GM18858 (cell line): ENCODE data around the gene SARNP.
"Not testable (repeated sequence)": the region's sequence is repeated elsewhere in the genome, so short reads cannot be mapped to it uniquely, and the experiment has no call there.

Source experiments
- ATAC-seq: cut with Tn5 transposase; IDR thresholded peaks from one replicate; pipeline ENCODE4 v1.9.1; 2021; ENCODE audit not compliant: unreplicated experiment

The SARNP gene, protein sequence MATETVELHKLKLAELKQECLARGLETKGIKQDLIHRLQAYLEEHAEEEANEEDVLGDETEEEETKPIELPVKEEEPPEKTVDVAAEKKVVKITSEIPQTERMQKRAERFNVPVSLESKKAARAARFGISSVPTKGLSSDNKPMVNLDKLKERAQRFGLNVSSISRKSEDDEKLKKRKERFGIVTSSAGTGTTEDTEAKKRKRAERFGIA

DNA sequence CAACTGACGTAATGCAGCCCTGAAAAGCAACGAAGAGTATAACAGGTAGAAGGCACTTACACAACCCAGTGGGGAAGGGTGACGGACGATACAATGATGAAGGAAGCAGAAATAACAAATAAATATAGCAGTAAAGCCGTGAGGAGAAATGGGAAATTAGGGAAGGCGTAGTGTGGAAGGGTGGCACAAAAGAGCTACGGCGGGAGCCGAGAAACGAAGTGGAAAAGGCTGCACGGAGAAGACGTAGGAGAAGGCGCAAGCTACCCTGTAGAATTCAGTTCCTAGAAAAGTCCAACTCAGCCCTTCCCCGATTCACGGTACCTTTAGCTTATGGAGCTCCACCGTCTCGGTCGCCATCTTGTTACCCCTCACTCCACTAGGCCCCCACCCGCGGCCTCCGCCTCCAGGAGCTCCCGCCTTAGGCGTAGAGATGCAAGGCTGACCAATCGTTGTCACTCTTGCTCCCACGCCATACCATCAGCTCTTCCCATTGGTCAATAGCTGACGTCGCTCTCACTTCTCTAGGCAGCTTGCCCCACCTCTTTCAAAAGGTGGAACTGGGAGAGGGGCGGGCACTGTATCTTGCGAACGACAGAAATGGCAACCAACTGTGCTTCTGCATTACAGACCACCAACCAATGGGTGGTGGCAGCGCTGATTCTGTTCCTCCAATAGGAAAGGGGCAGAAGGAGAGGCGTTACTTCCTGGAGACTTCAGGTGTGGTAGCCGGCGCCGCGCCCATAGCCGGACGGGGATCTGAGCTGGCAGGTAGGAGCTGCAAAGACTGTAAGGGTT, at the start of gene SARNP, which contains the start of gene ORMDL2:
Gene SARNP (minus strand): TSS at position 380 of the 795 bp plus-strand sequence. CDS start 23 bp downstream, at position 357.
Gene ORMDL2 (plus strand): TSS at position 697 of the 795 bp plus-strand sequence. CDS start 959 bp downstream, outside the sequence.
- ATAC-seq: peak; percentile 95

DNA sequence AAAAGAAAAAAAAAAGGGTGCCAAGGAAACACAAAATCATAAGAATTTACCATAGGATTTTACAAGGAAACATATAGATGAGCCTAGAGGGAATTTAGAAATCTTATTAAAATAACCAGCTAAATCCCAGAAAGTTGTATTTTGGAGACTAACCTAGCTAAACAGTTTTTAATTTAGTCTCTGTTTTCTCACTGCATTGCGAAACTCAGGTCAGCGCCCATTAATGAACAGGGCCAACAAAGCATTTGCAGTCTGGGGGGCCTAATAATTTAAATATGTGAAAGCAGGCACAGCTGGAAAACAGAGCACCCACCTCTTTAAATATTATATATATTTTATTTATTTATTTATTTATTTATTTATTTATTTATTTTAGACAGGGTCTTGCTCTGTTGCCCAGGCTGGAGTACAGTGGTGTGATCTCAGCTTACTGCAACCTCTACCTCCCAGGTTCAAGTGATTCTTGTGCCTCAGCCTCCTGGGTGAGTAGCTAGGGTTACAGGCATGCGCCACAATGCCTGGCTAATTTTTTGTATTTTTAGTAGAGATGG, 49.0 kb upstream of the SARNP start:
- not testable (repeated sequence) for ATAC-seq

DNA sequence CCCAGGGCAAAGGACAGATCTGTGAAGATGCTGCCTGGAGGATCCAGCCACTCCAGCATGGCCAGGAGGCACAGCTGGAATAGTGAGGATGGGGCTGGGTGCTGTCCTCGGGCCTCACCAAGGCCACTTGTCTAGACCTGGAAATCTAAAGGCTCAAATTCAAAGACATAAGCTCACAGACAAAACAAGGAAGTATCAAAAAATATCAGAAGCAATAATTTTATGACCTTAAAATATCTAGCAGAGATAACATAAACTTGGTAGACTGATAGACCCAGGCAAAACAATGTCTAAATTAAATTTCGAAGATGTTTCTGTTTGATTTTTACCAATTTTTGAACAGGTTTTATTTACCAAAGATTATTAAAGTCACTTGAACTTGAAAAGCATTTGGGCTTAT, 47.8 kb upstream of the SARNP start:
- ATAC-seq: no peak

DNA sequence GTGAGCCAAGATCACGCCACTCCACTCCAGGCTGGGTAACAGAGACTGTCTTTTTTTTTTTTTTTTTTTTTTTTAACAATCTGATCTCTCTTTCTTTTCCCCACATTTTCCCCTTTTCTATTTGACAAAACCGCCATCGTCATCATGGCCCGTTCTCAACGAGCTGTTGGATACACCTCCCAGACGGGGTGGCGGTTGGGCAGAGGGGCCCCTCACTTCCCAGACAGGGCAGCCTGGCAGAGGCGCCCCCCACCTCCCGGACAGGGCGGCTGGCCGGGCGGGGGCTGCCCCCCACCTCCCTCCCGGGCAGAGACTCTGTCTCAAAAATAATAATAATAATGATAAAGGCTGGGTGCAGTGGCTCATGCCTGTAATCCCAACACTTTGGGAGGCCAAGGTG, 45.4 kb upstream of the SARNP start:
- ATAC-seq: not testable (repeated sequence)

DNA sequence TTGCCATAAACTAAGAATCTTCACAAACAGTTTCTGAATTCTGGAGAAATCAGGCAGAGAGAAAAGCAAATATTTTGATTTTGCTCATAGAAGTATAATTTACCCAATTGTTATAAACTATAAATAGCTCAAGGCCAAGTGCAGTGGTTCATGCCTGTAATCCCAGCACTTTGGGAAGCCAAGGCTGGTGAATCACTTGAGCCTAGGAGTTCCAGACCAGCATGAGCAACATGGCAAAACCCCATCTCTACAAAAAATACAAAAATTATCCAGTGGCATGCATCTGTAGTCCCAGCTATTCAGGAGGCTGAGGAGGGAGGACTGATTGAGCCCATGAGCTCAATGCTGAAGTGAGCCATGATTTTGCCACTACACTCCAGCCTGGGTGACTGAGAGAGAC, 44.8 kb upstream of the SARNP start:
- no peak for ATAC-seq

DNA sequence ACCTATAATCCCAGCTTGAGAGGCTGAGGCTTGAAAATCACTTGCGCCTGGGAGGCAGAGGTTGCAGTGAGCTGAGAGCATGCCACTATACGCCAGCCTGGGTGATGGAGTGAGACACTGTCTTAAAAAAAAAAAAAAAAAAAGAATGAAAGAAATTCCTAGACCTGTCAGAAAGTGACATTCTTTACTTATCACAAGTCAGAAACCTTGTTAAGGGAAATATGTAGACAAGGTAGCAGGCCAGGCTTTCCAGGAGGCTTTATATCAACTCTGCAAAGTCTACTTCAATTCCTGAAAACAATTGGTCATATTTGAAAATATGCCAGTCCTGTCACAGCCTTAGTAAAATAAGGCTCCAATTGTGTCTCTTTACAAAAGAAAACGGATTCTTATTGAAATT, 44.3 kb upstream of the SARNP start:
- ATAC-seq: no peak

DNA sequence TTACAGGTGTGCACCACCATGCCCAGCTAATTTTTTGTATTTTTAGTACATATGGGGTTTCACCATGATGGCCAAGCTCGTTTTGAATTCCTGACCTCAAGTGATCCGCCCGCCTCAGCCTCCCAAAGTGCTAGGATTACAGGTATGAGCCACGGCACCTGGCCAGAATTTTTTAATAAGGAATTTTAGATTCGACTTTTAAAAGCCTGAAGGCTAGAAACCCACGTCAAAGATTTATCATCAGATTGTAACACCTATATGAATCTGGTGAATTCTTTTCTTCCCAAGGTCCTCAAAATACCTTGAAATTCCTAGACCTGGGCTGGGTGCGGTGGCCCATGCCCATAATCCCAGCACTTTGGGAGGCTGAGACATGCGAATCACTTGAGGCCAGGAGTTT, 43.9 kb upstream of the SARNP start:
- ATAC-seq: no peak

DNA sequence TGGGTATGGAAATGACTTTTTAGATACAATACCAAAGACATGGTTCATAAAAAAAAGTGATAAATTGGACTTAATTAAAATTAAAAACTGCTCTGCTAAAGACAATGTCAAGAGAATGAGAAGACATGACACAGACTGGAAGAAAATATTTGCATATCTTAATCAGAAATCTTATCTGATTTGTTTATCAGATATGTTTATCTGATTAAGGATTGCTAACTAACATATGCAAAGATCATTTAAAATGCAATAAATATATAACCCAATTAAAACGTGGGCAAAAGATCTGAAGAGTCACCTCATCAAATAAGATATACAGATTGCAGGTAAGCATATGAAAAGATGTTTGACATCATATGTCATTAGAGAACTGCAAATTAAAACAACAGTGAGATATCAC, 35.2 kb upstream of the SARNP start:
- no peak for ATAC-seq

DNA sequence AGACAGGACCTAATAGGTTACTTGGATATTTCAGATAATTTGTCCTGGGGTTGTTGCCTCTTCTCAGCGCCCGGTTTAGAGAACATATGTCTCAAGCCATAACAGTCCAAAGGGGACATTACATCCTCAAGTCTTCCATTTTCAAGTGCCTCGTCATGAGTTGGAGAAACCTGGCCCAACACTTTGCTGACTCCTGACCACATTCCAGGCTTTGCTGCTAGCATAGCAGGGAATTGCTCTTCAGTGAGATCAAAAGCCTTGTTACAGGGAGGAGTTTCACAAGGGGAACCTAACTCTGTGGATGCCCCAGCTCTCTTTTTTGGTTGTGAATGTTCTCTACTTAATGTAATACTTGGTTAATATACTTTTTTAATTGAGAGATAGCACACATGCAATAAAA, 33.4 kb upstream of the SARNP start:
- ATAC-seq: no peak

DNA sequence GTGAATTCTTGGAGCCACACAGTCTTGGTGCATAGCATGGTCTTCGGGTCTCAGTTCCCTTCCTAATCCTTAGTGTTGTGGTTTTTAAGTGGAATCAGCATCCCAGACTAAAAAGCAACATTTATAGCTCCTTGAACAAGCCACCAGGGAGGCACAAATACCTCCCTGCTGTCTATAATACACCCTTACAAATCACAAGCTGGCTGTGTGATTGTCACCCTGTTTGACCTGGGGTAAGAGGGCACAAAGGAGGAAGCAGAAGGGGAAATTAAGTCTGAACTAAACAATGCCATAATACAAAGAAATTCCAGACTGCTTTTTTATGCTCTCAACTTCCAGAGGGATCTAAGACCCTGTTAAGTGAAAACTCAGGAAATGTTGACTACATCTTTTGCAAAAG, 32.9 kb upstream of the SARNP start:
- ATAC-seq: no peak

DNA sequence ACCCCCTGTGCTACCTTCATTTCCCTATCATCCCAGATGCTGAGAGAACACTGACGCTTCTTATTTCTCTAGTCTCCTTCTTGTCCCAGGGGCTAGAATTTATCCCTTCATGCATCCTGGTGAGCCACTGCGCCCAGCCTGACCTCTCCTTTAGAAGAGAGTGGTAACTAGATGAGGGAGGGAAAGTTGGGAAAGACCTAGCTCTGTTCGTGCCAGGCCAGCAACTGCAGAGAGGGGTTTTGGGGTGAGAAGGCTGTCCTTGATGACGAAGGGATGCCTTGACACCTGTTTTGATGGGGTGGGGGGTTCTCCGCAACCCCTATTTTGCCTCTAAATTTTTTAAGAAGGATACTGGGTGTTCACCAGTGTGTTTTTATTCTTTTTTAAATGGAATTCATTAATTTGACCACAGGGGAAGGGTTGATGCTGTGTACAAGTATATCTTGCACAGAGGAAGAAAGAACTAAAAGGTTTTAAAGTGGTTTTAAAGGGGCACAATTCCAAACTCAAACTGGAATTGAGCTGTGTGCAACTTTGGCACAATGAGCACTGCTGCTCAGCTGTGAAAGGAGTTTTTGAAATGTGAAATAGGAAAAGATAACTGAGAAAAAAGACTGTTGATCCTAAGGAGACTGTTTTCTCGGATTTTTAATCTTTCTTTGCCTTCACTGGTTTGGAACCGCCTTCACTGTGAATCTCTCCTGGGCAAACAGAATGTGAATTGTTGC, 32.3 kb upstream of the SARNP start:
- no peak for ATAC-seq

DNA sequence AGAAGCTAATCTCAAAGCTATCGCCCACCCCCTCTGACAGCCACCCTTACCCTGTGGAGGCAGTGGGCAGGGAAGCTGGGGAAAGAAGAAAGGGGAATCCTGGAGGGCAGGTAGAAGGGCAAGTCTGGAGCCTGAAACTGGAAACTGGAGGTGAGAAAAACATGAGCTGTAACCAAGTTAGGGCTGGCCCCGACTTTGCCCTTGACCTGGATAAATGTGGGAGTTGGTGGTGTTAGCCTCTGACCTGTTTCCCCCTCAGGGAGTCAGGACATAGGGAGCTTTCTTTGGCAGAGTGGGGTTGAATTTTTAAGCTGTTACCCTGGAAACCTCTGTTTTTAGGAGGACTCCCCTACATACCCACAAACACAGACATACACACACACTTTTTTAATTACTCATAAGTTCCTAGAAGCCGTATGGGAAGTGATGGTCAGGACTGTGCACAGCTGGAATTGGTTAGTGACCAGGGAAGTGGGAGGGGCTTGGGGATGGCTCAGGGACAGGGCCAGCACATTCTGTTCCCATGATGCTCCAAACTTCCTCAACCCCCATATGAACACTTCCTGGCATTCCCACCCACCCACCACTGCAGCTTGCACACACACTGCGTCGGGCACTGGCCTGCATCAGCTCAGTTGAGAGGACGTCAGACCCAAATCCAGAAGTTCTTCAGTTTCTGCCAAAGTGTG, 30.2 kb upstream of the SARNP start:
- no peak for ATAC-seq

DNA sequence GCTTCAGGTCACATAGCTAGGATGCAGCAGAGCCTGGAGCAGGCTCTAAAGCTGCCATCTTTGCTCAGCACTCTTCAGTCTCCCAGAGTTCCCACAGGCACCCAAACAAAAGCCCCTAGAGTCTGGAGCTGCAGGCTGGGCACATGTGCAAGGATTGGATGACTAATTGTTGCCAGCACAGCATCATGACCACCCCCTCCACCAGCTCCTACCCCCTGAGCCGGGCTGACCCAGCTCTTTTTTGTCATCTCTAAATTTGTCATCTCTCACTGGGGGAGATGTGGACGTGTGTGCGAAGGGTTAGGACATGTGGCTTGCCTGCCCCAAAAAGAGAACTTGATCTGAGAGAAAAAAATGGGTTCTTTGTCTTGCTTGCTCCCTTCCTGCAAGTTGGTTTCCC, 29.5 kb upstream of the SARNP start:
- no peak for ATAC-seq

DNA sequence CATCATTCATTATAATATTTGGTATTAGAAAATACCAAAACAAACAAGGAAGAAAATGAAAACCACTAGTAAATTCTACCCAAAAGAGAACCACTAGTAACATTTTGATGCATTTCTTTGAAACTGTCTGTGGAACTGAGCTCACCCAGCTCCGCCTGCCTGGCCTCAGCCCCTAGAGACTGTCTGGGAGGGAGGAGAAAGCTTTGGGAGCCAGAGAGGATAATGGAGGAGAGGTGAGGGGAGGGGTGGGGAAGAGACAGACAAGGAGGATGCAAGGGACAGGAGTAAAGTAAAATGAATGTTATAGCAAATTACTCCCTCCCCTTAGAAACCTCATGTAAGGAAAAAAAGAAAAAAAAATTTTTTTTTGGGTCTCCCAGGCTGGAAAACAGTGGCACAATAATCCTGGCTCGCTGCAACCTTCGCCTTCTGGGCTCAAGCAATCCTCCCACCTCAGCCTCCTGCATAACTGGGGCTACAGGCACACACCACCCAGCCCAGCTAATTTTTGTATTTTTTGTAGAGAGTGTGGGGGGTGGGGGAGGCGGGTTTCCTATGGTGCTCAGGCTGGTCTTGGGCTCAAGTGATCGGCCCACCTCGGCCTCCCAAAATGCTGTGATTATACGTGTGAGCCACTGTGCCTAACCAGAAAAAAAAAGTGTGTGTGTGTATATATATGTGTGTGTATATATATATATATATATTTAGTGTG, 28.4 kb upstream of the SARNP start:
- no peak for ATAC-seq

DNA sequence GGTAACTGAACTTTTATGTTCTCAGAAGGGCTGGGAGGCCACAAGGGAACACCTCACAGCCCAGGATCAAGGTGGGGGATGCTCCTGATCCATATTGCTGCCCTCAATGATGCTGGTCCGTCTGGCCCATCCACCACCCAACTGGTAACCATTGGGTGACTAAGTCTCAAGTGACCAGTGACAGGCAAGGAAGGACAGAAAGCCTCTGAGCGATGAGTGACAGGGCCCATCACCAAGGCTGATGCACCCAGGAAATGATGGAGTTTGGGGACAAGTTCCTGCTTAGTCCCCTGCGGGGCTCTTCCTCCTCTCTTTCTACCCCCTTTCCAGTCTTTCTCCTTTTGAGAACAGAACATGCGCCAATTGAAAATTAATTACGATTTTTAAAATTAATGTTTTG, 27.8 kb upstream of the SARNP start:
- ATAC-seq: no peak

DNA sequence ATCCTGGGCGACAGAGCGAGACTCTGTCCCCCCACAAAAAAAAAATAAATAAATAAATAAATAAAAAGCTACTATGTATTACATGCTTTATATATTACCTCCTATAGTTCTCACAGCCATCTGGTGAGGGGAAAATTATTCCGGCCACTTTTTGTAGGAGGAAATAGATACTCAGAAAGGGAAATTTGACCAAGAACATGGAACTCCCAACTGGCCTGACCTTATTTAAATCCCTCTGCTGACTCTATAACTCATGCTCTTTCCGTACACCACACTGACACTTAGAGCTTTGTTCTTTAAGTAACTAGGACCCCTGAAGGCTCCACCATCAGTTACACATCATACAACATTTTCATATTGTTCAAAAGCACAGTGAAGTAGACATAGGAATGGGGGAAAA, 27.4 kb upstream of the SARNP start:
- ATAC-seq: no peak

DNA sequence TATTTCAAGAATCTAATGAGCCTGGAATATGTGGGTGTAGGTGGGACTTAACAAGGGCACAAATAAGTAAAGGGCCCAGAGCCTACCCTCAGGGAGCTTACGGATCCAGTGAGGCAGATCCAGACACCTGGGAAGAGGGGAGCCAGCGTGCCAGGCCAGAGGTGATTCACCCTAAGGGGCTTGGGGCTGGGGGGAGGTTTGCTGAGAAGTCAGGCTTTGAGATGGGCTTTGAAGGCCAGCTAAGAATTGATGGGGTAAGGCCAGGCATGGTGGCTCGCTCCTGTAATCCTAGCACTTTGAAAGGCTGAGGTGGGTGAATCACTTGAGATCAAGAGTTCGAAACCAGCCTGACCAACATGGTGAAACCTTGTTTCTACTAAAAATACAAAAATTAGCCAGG, 25.9 kb upstream of the SARNP start:
- no peak for ATAC-seq

DNA sequence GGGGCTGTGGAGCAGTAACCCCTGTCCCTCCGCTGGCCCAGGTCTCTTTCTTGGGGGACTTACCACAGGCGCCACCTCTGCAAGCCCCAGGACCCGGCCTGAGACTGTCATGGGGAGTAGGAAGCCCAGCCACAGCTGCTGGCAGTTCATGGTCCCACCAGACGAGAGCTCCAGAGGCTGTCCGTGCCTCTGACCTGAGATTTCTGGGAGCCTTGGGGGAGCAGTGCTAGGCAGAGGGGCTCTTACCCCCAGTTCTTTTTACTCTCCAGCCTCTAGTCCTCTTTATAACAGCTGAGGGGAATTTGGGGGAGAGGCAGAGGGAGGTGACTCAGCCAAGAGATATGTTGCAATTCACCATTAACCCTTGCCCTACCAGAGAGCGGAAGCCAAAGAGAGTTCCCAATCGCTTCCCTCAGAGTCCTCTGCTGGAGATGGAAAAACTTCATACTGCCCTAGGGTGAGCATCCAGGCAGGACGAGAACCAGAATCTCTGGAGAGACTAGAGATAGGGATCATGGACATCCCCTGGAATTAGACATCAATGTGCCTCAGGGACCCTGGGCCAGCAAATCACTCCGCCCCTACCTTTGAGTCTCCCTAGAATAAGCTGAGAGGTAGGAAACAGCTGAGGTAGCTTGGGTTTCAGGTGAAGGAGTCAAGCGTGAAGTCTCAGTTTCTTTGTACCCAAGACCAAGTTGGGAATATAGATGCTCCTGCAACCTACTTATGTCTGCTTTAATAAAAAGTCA, 25.3 kb upstream of the SARNP start, which contains the start of gene MMP19:
Gene MMP19 (minus strand): TSS at position 256 of the 749 bp plus-strand sequence. CDS start 106 bp downstream, at position 150.
- ATAC-seq: no peak

DNA sequence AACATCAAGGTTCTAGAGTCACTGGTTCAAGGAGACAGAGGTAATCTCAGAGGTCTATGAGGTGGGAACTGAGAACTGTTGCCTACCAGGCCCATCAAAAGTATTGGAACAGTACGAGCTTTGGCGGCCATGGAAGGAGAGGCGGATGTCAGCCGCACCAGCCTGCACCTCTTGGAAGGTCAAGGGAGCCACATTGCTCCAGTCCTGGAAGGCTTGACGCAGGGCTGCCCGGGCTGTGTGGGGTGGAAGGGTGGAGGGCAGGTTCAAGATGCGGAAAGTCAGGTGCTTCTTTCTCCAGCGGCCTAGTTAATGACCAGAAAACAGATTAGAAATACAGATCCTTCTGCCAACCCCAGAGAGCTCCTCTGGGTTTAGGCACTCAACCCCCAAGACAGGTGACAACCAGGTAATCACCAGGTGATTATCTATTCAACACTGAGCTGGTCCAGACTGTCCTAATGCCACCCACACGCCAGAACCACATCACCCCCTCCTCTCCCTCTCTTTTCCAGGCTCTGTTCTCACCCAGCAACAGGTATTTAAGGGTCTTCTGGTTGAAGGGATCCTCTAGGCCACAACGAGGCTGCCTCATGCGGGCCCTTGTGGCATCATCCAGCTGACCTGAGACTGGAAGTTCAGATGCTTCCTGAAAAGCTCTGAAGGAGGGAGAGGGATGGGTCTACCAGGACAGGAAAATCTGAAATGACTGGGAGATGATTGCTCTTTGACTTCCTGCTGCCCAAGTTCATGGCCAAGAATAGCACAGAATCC, 23.2 kb upstream of the SARNP start:
- no peak for ATAC-seq
